GM10266 (cell line): ENCODE data around the gene SMYD2.
"Not testable (repeated sequence)": the region's sequence is repeated elsewhere in the genome, so short reads cannot be mapped to it uniquely, and the experiment has no call there.

Experiments used
- DNase-seq: peaks from one replicate; pipeline ENCODE4 v3.0.0; 2012; ENCODE audit errors: extremely low spot score
- CTCF ChIP-seq: IDR thresholded peaks from 2 replicates; pipeline ENCODE4 v1.5.1; 2012; ENCODE audit warnings: mild to moderate bottlenecking, low read depth; ENCODE audit not compliant: control insufficient read depth, insufficient read depth; ENCODE audit errors: missing control alignments

Gene SMYD2

GRCh38 chr1:214271995-214272731 is 8.8 kb upstream of the SMYD2 start:
- no peak for DNase-seq
- TF ChIP-seq CTCF: no peak

- no peak for TF ChIP-seq CTCF
- DNase-seq: no peak
These were observed 7.9 kb upstream of the SMYD2 start for GRCh38 chr1:214272964-214273533.

GRCh38 chr1:214275700-214276099 is 5.3 kb upstream of the SMYD2 start:
- DNase-seq: not testable (repeated sequence)

GRCh38 chr1:214276786-214277185 is 4.2 kb upstream of the SMYD2 start:
- DNase-seq: no peak

GRCh38 chr1:214277704-214278635 is 3.0 kb upstream of the SMYD2 start:
- TF ChIP-seq CTCF: no peak
- no peak for DNase-seq

More at GRCh38 chr1:214276786-214277185, 4.2 kb upstream of the SMYD2 start:
- TF ChIP-seq CTCF: no peak

GRCh38 chr1:214280386-214281020 is 456 bp upstream of the SMYD2 start:
- DNase-seq: no peak

More at GRCh38 chr1:214280386-214281020, 456 bp upstream of the SMYD2 start:
- TF ChIP-seq CTCF: no peak
